Mucosa of descending colon (tissue), 3 donors: ENCODE measurements around the gene SLC39A9. TPM values are rescaled to one million over a fixed set of nuclear protein-coding genes. Genes with fewer than 3 reads are reported as not detected.

ENCODE experiments used
- ATAC-seq: fragments of 200-7000 bp; cut with Tn5 transposase; one replicate; pipeline ENCODE4 v1.9.1; 2020; ENCODE audit warnings: mild to moderate bottlenecking, moderate library complexity
- DNase-seq, 3 donors: peaks; one replicate each; pipeline ENCODE4 v3.0.0-alpha.2; 2020
- H3K36me3 ChIP-seq: fragments of 200-600 bp; one replicate; pipeline ENCODE4 v1.8.0; 2021; ENCODE audit warnings: low read depth, mild to moderate bottlenecking
- H3K4me1 ChIP-seq: fragments of 200-600 bp; one replicate; pipeline ENCODE4 v1.8.0; 2021; ENCODE audit warnings: low read depth, mild to moderate bottlenecking
- H3K4me3 ChIP-seq: fragments of 200-600 bp; one replicate; pipeline ENCODE4 v1.8.0; 2021; ENCODE audit warnings: mild to moderate bottlenecking
- H3K9me3 ChIP-seq: fragments of 200-600 bp; one replicate; pipeline ENCODE4 v1.8.0; 2021; ENCODE audit warnings: mild to moderate bottlenecking
- CTCF ChIP-seq: fragments of 200-600 bp; IDR thresholded peaks from one replicate; pipeline ENCODE4 v1.8.0; 2022; ENCODE audit warnings: antibody characterized with exemption, mild to moderate bottlenecking
- intact Hi-C, 2 donors: fragments of 100-400 bp; cut with DNase I in 1 of 2; cut with micrococcal nuclease in 1 of 2; formaldehyde crosslinking; loops; one replicate each; pipeline versions ENCODE4 v1.11.0 to v1.11.1; 2022; cut with DNase I, micrococcal nuclease
- total RNA-seq, 3 donors: library from RNA; stranded (reverse); fragmentation: NEBNext Ultra II Directional in 2 of 3; extraction: Animal tissue kit (Norgen Biotek cat#: 25700) in 2 of 3; gene quantifications; one replicate each; pipeline versions ENCODE4 v1.2.1 to v1.2.4, GENCODE V29; 2021 to 2023
- donor health status: DM: no; HTN: no; CAD: no; lungs with moderate emphysema.
- donor health status: DM: no; HTN: no; CAD: no.
- donor health status: DM: no; HTN: yes; CAD: no.

SLC39A9 gene
- total RNA-seq, 3 donors from 2014 or later, result 52.5 to 82.9 (median 78.5) TPM

DNA sequence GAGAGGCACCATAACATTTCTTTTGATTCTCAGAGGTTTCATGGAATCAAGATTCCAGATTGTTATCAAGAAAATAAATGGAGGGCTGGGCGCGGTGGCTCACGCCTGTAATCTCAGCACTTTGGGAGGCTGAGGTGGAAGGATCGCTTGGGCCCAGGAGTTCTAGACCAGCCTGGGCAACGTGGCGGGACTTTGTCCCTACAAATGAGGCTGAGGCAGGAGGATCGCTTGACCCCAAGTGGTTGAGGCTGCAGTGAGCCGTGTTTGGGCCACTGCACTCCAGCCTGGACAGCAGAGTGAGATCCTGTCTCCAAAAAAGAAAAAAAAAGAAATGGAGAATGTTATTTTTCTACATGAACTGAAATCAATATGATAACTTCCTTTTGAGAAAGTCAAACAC, 1.3 kb downstream of the SLC39A9 start:
- intact Hi-C loops, result no loop called here
- Histone ChIP-seq H3K4me3 (no peak overlapping the region), H3K4me1 (peaks cover 27% of the 10 kb centered on the region), H3K9me3 (no peaks in the 10 kb centered on the region), H3K36me3 (peaks cover 6% of the 10 kb centered on the region)
- no peak for TF ChIP-seq CTCF
- no peak for DNase-seq
- no peak for ATAC-seq

- H3K36me3 ChIP-seq, result peaks cover 6% of the 10 kb centered on the region
- H3K4me3 ChIP-seq, result no peak overlapping the region
- no peak for TF ChIP-seq CTCF
- DNase-seq (no peak), ATAC-seq (no peak)
- H3K9me3 ChIP-seq, result no peaks in the 10 kb centered on the region
- intact Hi-C loops, result no loop called here
- H3K4me1 ChIP-seq, result peaks cover 27% of the 10 kb centered on the region
Measured at GRCh38 chr14:69400154-69400553, 1.7 kb downstream of the SLC39A9 start.

GRCh38 chr14:69401841-69402240, 3.3 kb downstream of the SLC39A9 start:
- H3K4me1 ChIP-seq, result peaks cover 25% of the 10 kb centered on the region
- no peak for TF ChIP-seq CTCF
- no peak for ATAC-seq

DNA sequence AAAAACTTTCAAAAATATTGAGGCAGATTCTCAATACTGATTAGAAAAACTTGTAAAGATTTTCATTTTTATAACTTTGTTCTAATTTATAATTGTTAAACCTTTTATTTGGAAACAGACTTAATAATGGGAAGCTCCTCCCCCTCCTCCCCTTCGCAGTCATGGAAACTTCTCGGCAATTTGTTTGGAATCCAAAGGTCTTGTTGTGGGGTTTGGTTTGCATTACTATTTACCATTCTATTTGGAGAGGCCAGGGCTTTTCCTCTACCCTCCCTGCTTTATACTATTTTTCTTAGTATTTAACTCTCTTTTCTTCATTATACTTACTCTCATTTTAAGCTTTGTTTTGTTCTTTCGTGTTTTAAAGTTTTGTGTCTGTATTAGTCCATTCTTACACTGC, 6.0 kb downstream of the SLC39A9 start:
- no peak overlapping the region for H3K4me3 ChIP-seq
- no peak for ATAC-seq
- H3K36me3 ChIP-seq, result no peaks in the 10 kb centered on the region
- no peaks in the 10 kb centered on the region for H3K9me3 ChIP-seq
- H3K4me1 ChIP-seq, result peaks cover 17% of the 10 kb centered on the region
- no peak for DNase-seq
- intact Hi-C loops, result no loop called here
- TF ChIP-seq CTCF, result no peak

More at GRCh38 chr14:69401841-69402240, 3.3 kb downstream of the SLC39A9 start:
- intact Hi-C loops, result no loop called here
- no peak for DNase-seq
- H3K9me3 ChIP-seq, result no peaks in the 10 kb centered on the region
- no peak overlapping the region for H3K4me3 ChIP-seq
- no peaks in the 10 kb centered on the region for H3K36me3 ChIP-seq

GRCh38 chr14:69404883-69405282, 6.4 kb downstream of the SLC39A9 start:
- H3K4me1 ChIP-seq, result peaks cover 13% of the 10 kb centered on the region
- DNase-seq (no peak), ATAC-seq (no peak)
- H3K4me3 ChIP-seq, result no peak overlapping the region
- H3K36me3 ChIP-seq, result no peaks in the 10 kb centered on the region
- no peaks in the 10 kb centered on the region for H3K9me3 ChIP-seq
- intact Hi-C loops, result no loop called here
- no peak for TF ChIP-seq CTCF

- TF ChIP-seq CTCF, result no peak
- intact Hi-C loops, result no loop called here
- no peak for DNase-seq
Measured at GRCh38 chr14:69405762-69406161, 7.3 kb downstream of the SLC39A9 start.

More at GRCh38 chr14:69405762-69406161, 7.3 kb downstream of the SLC39A9 start:
- Histone ChIP-seq H3K4me1 (peaks cover 4% of the 10 kb centered on the region), H3K4me3 (no peak overlapping the region), H3K9me3 (no peaks in the 10 kb centered on the region), H3K36me3 (no peaks in the 10 kb centered on the region)
- ATAC-seq, result no peak
